Measurements from ENCODE around the gene P2RX6. TPM values are rescaled to one million over a fixed set of nuclear protein-coding genes. Genes with fewer than 3 reads are reported as not detected.

The P2RX6 gene
- total and polyA plus RNA-seq, 9 of the 15 experiments (the other 6 are each of a cell fraction or from before 2014, with no cell fraction given), result 0.01 to 3.9 (median 1.5) TPM; not detected in 1

GRCh38 chr22:21064917-21065864 lies 50.2 kb downstream of the P2RX6 start (continued):
- TF ChIP-seq FUS (optimal IDR thresholded peaks at IDR 0.05; ENCODE audit: low read depth, low read length) (no peak), USF1 (CRISPR knock-in tag; IDR thresholded peaks at IDR 0.05) (peak; percentile 51; the same call in 1 of the 2 replicates), RUNX1 (IDR thresholded peaks at IDR 0.05; ENCODE audit: low read depth) (no peak), ZNF347 (CRISPR knock-in tag; IDR thresholded peaks at IDR 0.05; ENCODE audit: low read depth) (no peak), SREBF1 (IDR thresholded peaks at IDR 0.05; ENCODE audit: borderline replicate concordance, low read depth, low read length) (0 out of 2 replicates have a peak, but pooled peaks have one; percentile 16), RFX7 (CRISPR knock-in tag; IDR thresholded peaks at IDR 0.05) (no peak), ZNF134 (CRISPR knock-in tag; conservative IDR thresholded peaks at IDR 0.05) (no peak), MYBL2 (IDR thresholded peaks at IDR 0.05; ENCODE audit: low read depth) (no peak), MYBL2 (CRISPR knock-in tag; IDR thresholded peaks at IDR 0.05; ENCODE audit: borderline replicate concordance) (peak; percentile 33; the same call in 1 of the 2 replicates), ZFP1 (CRISPR knock-in tag; IDR thresholded peaks at IDR 0.05) (no peak), SMAD4 (CRISPR knock-in tag; conservative IDR thresholded peaks at IDR 0.05) (no peak), GTF2E2 (tag; IDR thresholded peaks at IDR 0.05) (no peak), ZBTB33 (CRISPR knock-in tag; IDR thresholded peaks at IDR 0.05) (no peak), HMBOX1 (IDR thresholded peaks at IDR 0.05) (no peak), PRPF4 (IDR thresholded peaks at IDR 0.05; ENCODE audit: insufficient read depth, low read depth, low read length, poor library complexity, severe bottlenecking) (no peak), ZNF143 (CRISPR knock-in tag; IDR thresholded peaks at IDR 0.05) (no peak), ARHGAP35 (IDR thresholded peaks at IDR 0.05; ENCODE audit: partially characterized antibody) (no peak), CHD1 (IDR thresholded peaks at IDR 0.05; ENCODE audit: low read length) (no peak), FOS (IDR thresholded peaks at IDR 0.05; ENCODE audit: extremely low read depth, insufficient read length) (no peak), SIN3B (IDR thresholded peaks at IDR 0.05; ENCODE audit: low read depth) (no peak), FOXP1 (CRISPR knock-in tag; IDR thresholded peaks at IDR 0.05) (0 out of 2 replicates have a peak, but pooled peaks have one; percentile 50), PKNOX1 (IDR thresholded peaks at IDR 0.05) (peak; percentile 52), ATF7 (IDR thresholded peaks at IDR 0.05) (no peak), TCF7 (IDR thresholded peaks at IDR 0.05; ENCODE audit: borderline replicate concordance) (0 out of 2 replicates have a peak, but pooled peaks have one; percentile 23), HLTF (IDR thresholded peaks at IDR 0.05) (no peak)

All from K562 (cell line).